Measurements from ENCODE around the gene LMBR1L. TPM values are rescaled to one million over a fixed set of nuclear protein-coding genes. Genes with fewer than 3 reads are reported as not detected.

LMBR1L gene
- 47.9 and 71.2 TPM in 2 replicates for total RNA-seq

DNA sequence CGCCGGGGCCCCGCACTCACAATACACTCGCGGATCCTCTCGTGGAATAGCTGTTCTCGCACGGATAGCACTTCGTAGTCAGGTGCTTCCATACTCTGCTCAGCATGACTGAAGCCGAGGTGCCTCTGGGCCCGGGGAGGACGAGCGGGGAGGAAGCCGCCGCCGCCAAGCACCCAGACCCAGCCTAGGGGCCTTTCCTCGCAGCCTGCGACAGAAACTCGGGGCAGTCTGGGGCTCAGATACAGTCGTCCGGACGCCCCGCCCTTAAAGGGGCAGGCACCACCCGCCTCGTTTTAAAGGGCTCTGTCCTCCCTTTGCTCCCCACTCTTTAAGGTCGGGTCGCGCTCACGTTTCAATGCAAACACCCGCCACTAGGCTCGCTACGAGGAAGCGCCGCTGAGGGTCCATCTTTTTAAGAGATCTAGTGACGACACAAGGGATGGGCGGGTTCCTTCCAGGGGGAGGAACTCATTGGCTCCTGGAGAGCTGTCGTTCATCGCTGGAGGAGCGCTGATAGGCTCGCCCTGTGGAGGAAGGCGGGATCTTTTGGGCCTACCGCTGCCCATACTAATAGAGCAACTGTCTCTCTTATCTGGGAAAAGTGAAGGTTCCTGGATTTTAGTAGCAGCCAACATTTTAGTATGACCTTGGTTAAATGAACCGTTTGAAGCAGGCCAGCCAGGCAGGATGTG lies at the start of gene LMBR1L:
Gene LMBR1L (minus strand): TSS at position 384 of the 692 bp plus-strand sequence. CDS start 292 bp downstream, at position 92.
- peak; percentile 99 for DNase-seq (ENCODE audit: low read depth)
- peak within 1 kb of the TSS; percentile 95 for H3K4me3 ChIP-seq (ENCODE audit: low read depth, low read length)
- TF ChIP-seq, protein P1, sequence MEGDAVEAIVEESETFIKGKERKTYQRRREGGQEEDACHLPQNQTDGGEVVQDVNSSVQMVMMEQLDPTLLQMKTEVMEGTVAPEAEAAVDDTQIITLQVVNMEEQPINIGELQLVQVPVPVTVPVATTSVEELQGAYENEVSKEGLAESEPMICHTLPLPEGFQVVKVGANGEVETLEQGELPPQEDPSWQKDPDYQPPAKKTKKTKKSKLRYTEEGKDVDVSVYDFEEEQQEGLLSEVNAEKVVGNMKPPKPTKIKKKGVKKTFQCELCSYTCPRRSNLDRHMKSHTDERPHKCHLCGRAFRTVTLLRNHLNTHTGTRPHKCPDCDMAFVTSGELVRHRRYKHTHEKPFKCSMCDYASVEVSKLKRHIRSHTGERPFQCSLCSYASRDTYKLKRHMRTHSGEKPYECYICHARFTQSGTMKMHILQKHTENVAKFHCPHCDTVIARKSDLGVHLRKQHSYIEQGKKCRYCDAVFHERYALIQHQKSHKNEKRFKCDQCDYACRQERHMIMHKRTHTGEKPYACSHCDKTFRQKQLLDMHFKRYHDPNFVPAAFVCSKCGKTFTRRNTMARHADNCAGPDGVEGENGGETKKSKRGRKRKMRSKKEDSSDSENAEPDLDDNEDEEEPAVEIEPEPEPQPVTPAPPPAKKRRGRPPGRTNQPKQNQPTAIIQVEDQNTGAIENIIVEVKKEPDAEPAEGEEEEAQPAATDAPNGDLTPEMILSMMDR (IDR thresholded peaks at IDR 0.05; ENCODE audit: insufficient read depth, low read depth, low read length): peak; percentile 51

DNA sequence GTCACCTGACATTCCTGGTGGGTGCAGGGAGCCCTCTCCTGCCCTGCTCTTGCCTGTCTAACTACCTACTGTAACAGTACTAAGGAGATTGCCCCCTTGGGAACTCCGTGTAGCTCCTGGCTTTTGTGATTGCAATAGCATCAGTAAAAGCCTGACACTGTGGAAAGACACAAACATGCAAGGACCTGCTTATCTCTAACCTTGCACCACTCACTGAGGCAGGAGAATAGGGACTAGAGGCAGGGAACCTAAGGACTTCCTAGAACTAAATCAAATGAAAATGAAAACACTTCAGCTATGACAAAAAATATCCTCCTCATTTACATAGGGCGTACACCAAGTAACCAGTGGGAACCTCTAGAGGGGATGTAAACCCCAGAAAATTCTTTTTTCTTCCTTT lies 49.8 kb upstream of the LMBR1L start:
- no peak for DNase-seq (ENCODE audit: low read depth)
- no peak overlapping the region for H3K4me3 ChIP-seq (ENCODE audit: low read depth, low read length)
- TF ChIP-seq, protein P1 (IDR thresholded peaks at IDR 0.05; ENCODE audit: insufficient read depth, low read depth, low read length): no peak

DNA sequence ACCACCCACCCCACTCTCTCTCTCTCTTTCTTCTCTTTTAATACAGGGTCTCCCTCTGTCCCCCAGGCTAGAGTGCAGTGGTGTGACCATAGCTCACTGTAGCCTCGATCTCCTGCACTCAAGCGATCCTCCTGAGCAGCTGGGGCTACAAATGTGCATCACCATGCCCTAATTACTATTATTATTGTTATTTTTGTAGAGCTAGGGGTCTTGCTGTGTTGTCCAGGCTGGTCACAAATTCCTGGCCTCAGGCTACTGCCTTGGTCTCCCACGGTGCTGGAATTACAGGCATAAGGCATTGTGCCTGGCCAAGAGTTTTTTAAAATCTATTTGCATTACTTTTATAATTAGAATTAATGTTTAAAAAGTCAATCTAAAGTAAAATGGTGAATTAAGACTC lies 43.6 kb upstream of the LMBR1L start:
- no peak overlapping the region for H3K4me3 ChIP-seq (ENCODE audit: low read depth, low read length)
- DNase-seq (ENCODE audit: low read depth): no peak
- TF ChIP-seq, protein P1 (IDR thresholded peaks at IDR 0.05; ENCODE audit: insufficient read depth, low read depth, low read length): no peak

GRCh38 chr12:49147384-49147783 lies 36.7 kb upstream of the LMBR1L start:
- no peak overlapping the region for H3K4me3 ChIP-seq (ENCODE audit: low read depth, low read length)
- TF ChIP-seq, protein P1 (IDR thresholded peaks at IDR 0.05; ENCODE audit: insufficient read depth, low read depth, low read length): no peak
- no peak for DNase-seq (ENCODE audit: low read depth)

DNA sequence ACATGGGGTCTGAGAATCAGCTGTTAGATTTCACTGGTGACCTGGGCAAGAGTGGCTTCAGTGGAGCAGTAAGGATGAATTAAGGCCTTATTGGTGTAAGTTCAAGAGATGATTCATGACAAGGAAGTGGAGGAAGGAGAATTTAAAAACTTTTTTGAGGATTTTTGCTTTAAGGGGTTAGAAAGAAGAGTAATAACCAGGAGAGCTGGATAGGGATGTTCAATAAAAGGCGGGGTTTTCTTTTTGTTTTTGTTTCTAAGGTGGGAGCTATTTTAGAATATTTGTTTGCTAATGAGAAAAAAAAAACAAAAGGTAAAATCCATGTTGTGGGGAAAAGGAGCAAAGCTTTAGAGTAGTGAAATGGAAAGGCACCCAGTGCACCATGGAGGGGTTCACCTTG lies 35.8 kb upstream of the LMBR1L start:
- no peak for DNase-seq (ENCODE audit: low read depth)
- TF ChIP-seq, protein P1 (IDR thresholded peaks at IDR 0.05; ENCODE audit: insufficient read depth, low read depth, low read length): no peak
- H3K4me3 ChIP-seq (ENCODE audit: low read depth, low read length): no peak overlapping the region

DNA sequence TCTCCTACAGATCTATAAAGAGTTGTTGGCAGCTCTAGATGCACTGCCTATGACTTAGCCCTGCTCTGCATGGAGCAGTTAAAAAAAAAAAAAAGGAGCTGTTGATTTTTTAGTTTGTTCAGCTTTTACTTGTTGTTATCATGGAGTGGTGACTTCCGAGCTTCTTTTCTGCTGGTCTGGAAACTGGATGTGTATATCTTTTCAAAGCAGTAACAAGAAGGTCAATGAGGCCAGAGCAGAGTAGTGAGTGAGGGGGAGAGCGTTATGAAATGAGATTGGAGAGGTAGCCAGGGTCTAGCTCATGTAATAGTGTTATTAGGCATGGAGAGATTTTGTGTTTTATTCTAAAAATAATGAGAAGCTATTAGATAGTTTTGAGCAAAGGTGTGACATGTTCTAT lies 33.7 kb upstream of the LMBR1L start:
- TF ChIP-seq, protein P1 (IDR thresholded peaks at IDR 0.05; ENCODE audit: insufficient read depth, low read depth, low read length): no peak
- H3K4me3 ChIP-seq (ENCODE audit: low read depth, low read length): no peak overlapping the region
- DNase-seq (ENCODE audit: low read depth): no peak

DNA sequence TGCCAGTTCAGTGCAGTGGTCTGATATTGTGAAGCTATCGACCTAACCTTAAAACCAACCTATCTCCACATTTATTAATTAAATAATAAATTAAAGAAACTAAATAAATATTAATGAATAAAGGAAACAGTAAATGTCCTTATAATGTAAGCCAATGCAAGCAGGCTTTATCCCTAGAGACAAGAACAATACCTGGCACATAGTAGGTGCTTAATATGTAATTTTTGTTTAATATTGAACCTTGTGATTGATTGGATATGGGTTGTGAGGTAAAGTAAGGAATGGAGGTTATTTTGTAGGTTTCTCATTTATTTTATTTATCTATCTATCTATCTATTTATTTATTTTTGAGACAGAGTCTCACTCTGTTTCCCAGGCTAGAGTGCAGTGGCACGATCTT lies 28.4 kb upstream of the LMBR1L start:
- no peak for DNase-seq (ENCODE audit: low read depth)
- TF ChIP-seq, protein P1 (IDR thresholded peaks at IDR 0.05; ENCODE audit: insufficient read depth, low read depth, low read length): no peak
- no peak overlapping the region for H3K4me3 ChIP-seq (ENCODE audit: low read depth, low read length)

Measured in fibroblast of villous mesenchyme (primary cell).